AG20443 (cell line): ENCODE data around the gene UBAP1.
"Not testable (repeated sequence)": the region's sequence is repeated elsewhere in the genome, so short reads cannot be mapped to it uniquely, and the experiment has no call there.

Experiments
- DNase-seq: peaks from one replicate; pipeline ENCODE4 v3.0.0; 2012; ENCODE audit warnings: low spot score, mixed read lengths

Gene UBAP1

DNA sequence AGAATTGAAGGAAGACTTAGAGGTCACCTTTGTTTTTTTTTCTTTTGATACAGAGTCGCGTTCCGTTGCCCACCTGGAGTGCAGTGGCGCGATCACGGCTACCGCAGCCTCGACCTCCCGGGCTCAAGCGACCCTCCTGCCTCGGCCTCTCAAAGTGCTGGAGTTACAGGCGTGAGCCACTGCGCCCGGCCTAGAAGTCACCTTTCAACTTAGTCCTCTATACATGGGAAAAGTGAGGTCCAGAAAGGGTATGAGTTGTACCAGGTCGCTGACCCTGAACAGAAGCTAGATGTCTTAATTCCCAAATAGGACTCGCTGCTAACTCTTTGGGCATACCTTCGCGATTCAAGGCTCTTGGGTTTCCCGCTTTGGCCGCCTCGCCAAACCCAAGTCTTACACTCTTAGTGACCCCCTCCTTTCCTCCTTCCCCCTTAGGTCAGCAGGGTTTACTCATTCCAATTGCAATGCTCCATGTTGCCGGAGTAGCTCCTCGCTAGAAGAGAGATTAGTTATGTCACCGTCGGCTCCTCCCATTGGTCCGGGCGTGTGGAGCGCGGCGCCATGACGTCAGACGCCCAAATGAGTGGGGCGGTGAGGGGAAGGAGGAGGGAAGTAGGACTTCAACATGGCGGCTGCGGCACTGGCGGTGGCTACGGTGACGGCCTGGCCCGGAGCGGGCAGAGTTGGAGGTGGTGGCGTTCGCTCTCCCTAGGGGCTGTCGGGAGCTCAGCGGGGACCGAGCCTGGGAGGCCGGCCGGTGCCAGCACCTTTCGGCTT lies at the start of gene UBAP1:
Gene UBAP1, plus strand, starts transcription at position 608 of the 777 bp plus-strand sequence. CDS start 41,872 bp downstream, outside the sequence.
- DNase-seq = peak; percentile 96

DNA sequence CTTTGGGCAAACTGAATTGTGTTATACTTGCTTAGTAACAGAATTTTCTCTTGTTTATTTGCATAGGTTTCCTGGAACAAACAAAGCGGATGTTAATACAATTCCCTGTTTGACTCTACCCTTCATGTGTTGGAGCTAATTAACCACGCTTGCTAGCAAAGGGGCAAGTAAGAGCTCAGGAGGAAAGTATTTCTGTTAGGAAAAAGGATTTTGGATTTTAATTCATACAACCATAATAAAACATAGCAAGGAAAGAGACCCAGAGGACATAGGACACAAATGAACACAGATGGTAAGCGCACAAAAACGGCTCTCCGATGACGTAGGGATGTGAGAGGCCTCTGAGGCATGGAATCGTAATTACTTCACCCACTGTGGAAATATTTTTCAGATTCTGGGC lies 47.3 kb upstream of the UBAP1 start:
- no peak for DNase-seq

DNA sequence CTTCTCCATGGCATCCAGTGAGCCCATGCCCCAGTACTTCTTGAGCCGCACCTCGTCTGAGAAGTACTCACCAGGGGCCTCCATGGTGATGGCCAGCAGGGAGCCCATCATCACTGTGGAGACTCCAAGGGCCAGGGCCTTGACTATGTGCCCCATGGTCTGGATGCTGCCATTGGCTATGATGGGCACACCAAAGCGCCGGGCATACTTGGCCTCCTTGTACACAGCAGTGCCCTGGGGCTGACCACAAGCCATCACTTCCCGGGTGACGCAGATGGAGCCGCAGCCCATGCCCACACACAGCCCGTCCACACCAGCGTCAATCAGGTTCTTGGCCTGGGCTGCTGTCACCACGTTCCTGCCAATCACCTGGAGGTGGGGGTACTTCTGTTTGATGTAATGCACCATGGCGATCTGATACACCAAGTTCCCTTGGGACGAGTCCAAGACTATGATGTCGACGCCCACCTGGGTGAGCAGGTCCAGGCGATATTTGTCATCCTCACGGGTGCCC lies 45.4 kb upstream of the UBAP1 start:
- no peak for DNase-seq

DNA sequence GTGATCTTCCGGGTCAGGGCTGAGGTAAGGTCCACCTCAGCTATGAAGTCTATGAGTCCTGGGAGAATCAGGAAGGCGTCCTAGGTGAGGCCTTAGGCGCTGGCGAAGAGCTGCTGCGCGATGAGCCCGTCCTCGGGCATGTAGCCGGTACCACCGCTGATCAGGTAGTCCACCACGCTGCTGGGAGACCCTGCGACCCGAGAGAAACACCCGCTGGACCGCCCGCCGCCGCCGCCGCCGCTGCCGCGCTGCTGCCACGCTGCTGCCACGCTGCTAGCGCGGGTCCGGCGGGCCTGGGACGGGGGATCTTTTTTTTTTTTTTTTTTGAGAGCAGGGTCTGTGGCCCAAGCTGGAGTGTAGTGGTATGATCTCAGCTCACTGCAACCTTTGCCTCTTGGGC lies 44.3 kb upstream of the UBAP1 start:
- DNase-seq = no peak

DNA sequence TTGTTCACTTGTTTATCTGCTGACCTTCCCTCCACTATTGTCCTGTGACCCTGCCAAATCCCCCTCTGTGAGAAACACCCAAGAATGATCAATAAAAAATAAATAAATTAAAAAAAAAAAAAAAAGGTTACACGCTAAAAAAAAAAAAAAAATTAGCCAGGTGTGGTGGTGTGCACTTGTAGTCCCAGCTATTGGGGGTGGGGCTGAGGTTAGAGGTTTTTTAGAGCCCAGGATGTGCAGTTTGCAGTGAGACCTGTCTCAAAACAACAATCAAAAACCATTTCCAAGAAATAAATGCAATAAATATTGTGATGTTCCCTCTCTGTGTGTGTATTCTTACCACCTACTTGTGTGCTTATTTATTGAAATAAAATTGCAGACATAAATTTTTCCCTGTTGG lies 40.2 kb upstream of the UBAP1 start:
- DNase-seq = not testable (repeated sequence)

DNA sequence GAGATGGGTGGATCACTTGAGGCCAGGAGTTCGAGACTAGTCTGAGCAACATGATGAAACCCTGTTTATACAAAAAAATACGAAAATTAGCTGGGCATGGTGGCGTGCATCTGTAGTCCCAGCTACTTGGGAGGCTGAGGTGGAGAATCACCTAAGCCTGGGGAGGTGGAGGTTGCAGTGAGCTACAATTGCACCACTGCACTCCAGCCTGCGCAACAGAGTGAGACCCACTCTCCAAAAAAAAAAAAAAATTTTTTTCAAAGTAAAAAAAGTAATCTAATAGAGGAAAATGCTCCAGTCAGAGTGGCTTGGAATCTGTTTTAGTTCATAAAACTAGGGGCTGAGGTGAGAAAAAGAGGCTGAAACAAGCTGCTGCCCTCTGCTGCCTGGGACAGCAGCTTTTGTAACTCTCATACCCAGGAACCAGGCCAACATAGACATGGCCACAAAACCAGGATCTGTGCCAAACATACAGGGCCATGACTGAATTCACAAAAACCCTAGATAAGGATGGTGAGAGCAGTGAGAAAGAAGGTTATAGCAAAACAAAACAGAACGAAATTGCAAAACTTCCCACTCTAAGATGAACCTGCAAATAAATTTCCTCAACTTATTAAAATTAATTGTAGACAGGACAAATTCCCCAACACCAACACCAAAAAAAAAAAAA lies 39.2 kb upstream of the UBAP1 start:
- peak; percentile 88 for DNase-seq

DNA sequence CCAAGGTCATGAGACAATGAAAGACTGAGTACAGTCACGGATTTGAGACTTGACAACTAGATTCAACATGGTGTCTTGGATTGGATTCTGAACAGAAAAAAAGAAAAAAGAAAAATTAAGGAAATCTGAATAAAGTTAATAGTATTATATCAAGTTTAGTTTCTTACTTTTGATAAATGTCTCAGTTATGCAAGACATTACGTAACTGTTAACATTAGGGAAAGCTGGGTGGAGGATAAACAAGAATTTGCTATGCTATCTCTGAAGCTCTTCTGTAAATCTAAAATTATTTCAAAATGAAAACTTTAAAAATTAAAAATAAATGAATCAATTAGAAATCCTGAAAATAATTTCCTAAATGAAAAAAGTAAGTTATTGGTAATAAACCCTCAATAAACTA lies 38.0 kb upstream of the UBAP1 start:
- DNase-seq = no peak

DNA sequence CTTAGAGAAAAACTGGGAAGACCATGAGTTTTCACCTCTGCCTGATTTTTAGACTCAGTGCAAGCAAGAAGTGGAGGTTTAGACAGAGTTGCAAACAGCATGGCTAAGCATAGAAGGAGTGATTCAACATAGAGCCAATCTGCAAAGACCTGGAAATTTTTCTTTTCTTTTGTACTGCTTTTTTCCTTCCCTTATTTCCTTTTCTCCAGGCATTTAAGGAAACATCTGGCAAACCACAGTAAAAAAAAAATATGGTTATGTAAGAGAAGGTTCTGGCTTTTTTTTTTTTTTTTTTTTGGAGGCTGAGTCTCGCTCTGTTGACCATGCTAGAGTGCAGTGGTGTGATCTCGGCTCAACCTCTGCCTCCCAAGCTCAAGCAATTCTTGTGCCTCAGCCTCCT lies 35.7 kb upstream of the UBAP1 start:
- DNase-seq = no peak

DNA sequence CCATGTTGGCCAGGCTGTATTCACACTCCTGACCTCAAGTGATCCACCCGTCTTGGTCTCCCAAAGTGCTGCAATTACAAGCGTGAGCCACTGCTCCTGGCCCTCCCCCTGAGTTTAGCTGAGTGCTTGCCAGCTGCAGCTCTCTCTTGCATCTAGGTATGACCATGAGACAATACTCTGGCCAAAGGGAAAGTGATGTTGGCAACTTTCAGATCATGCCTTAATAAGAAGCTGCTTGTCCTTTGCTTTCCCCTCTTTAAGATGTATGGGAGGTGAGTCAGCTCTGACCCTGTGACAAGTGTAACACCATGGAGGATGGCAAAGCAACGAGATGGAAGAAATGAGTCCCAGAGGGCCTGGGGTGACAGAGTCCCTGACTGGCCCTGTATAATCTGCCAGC lies 33.7 kb upstream of the UBAP1 start:
- no peak for DNase-seq

DNA sequence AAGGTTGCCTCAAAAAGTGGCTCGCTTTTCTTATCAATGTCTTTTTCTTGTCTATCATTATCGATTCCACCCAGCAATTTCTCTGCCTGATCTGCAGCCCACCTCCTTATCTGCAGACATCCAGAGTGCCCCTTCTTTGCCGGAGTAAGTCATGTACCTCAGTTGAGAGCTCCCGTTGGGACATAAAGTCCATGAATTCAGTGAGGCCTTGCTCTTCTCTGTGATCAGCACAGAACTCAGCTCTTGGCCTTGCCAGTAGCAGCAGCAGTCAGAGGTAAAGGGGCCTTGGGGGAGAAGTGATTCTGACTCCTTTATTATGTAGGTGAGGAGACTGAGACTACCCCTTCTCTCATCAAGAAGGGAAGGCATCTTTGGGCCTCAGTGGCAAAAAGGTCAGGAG lies 27.4 kb upstream of the UBAP1 start:
- DNase-seq = no peak

DNA sequence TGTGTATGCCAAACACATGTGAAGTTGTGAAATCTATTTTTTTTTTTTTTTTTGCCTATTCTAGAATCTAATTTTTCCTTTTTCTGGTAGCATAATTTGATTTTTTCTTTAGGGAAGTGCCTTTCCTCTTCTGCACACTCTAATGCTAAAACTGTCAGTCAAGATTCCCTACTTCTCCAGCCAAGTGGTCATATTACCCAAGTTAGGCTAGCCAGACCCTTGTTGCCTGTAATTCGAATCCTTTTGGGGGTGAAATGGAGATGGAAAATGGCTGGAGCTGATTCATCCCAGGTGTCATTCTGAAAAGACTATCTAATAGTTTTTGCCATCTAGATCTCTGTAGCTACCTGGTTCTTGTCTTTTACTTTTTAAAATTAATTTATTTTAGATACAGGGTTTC lies 24.8 kb upstream of the UBAP1 start:
- no peak for DNase-seq

DNA sequence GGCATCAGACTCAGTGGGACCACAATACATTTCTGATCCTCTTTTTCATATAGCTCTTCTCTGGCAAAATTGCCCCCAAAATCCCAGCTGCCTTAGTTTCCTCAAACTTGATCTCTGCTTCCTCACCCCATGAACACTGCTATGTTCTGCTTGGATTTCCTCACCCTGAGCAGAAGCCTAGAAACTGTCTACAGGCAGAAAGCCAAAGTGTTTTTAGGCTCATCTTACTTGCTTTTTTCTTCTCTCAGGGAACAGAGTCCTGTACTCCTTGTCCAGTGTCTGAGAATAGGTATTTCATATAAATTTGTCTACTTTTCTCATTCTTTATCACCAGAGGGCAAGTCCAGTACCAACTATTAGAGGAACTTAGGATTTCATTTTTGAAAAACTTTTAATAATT lies 21.5 kb upstream of the UBAP1 start:
- no peak for DNase-seq

DNA sequence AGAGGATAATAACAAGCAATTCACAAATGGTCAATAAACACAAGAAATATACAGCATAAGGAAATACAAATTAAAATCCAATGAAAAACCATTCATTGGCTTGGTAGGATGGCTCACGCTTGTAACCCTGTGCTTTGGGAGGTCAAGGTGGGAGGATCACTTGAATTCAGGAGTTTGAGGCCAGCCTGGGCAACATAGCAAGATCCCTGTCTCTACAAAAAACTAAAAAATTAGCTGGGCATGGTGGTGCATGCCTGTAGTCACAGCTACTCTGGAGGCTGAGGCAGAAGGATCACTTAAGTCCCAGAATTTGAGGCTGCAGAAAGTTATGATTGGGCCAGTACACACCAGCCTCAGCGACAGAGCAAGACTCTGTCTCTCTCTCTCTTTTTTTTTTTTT lies 20.9 kb upstream of the UBAP1 start:
- no peak for DNase-seq

DNA sequence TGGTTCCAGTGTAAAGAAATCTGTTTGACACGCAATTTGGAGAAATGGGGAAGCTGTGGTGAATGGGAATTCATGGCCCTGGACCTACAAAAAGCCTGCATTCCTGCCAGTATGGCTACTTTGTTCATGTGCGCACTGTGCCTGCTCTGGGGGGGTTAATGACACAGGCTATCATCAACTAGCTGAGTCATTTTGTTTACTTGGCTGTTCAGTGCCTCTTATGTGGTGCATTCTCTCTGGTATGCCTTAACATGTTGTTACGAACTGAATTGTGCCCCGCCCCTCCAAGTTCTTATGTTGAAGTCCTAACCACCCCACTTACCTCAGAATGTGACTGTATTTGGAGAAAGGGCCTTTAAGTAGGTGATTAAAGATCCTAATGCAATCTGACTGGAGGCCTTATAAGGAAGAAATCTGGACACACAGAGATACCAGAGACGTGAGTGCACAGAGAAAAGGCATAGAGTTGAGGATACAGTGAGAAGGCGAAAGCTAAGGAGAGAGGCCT lies 20.4 kb upstream of the UBAP1 start:
- peak; percentile 39 for DNase-seq

DNA sequence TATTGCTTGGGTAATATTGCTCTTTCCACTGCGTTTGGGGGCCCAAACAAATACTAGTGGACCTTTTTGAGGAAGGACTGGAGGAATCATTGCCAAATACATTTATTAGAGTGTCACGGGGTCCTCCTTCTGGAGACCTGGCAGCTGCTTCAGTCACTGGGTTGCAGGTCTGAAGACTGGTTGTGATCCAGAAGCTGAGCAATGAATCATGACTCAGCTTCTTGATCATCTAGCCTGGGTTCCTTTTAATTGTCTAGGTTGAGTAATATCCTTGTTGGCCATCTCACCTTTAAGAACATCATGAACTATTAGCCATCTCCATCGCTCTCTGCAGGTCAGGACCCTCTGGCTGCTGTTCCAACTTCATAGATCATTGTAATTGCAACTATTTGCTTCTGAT lies 15.4 kb upstream of the UBAP1 start:
- DNase-seq = peak; percentile 27

DNA sequence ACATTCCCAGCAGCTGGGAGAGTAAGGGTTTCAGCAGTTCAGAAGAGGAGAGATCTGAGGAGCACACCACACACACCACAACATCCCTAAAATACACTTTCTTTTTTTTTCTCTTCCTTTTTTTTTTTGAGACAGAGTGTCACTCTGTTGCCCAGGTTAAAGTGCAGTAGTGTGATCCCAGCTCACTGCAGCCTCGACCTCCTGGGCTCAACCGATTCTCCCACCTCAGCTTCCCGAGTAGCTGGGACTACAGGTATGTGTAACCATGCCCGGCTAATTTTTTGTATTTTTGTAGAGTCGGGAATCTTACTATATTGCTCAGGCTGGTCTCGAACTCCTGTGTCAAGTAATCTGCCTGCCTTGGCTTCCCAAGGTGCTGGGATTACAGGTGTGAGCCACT lies 9.7 kb upstream of the UBAP1 start:
- no peak for DNase-seq

DNA sequence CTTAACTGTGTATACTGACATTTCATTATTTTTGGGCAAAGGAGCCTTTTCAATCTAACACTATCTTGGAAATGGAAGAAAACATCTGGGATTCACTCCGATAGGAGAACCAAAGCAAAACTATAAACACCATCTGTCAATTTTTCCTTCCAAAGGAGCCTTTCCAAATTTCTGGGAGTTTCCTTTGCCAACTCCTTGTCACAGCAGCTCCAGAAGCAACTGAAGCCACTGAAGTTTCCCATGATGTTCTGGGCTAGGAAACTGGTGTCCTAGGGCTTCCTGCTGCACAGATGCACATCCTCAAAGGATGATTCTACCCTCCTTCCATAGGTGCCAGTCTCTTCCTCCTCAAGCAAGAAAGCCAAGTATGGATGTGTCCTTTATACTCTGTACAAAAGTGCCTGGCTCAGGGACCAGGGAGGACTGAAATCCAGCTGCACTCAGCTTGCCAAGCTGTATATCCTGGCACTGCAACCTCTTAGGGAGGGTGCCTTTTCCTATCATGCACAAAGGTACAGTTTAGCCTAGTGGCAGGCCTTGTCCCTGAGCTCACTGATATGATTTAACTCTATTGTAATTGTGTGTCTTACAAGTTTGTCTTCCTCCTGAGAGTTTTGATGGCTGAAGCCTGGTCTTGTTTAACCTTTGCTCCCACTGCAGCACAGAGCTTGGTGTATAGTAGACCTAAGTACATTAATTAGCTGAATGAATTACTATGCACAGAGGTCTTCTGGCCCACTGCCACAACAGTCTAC lies 8.4 kb upstream of the UBAP1 start:
- no peak for DNase-seq

DNA sequence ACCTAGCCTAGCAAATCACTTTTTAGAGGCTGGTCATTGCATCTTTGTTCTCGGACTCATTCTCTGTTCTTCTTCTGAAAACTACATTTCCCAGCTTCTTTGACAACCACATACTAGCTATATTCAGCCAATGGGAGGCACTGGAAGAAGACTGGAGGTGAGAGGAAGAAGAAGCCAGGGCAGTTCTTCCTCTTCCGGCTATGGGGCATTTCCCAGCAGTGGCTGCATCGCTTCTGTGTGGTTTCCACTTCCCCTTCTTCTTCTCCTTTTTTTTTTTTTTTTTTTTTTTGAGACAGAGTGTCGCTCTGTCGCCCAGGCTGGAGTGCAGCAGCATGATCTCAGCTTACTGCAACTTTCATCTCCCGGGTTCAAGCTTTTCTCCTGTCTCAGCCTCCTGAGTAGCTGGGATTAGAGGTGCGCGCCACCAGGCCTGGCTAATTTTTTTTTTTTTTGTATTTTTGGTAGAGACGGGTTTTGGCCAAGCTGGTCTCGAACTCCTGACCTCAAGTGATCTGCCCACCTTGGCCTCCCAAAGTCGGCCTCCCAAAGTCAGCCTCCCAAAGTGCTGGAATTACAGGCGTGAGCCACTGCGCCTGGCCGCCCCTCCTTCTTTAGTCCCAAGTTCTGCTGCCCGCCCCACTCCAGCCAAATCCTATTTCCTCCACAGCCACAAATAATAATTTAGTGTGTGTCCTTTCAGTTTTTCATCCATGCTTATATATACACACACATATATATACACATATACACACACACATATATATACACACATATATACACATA lies 6.9 kb upstream of the UBAP1 start:
- no peak for DNase-seq

DNA sequence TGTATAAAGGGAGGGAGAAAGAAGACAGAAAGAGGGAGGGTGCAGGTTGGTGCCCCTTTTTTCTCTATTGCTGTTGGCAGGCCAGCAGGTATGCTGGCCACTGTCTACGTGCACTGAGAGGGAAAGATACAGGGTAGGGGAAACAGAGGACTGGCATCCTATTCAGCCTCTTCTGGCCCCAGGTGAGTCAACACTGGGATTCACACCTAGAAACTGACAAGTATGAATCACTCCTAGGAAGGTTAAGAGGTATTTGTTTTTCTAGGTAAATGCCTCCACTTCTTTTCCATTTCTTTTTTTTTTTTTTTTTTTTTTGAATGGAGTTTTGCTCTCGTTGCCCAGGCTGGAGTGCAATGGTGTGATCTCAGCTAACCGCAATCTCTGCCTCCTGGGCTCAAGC lies 2.8 kb upstream of the UBAP1 start:
- DNase-seq = no peak

DNA sequence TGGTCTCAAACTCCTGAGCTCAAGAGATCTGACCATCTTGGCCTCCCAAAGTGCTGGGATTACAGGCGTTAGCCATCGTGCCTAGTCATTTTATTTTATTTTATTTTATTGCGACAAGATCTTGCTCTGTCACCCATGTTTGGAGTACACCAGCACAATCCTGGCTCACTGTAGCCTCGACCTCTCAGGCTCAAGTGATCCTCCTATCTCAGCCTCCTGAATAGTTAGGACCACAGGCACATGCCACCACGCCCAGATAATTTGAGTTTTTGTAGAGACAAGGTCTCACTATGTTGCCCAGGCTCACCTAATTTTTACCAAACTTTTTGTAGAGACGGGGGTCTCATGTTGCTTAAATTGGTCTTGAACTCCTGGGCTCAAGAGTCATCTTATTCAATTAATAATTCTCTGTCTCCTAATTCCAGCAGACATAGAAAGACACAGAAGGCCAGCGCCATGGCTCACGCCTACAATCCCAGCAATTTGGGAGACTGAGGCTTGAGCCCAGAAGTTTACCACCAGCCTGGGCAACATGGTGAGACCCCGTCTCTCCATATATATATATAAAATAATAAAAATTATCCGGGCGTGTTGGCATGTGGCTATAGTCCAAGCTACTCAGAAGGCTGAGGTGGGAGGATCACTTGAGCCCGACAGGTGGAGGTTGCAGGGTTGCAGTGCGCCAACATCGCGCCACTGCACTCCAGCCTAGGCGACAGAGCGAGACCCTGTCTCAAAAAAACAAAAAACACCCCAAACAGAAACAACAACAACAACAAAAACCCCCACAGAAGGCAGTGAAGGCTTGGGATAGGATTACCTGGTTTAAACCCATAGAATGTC lies 1.0 kb upstream of the UBAP1 start:
- no peak for DNase-seq
